ENCODE measurements around the gene TUBA1C.

The TUBA1C gene

GRCh38 chr12:49283541-49284429, 18.9 kb downstream of the TUBA1C start:
- Histone ChIP-seq H4K20me1 (ENCODE audit: low read depth, low read length) (no peaks in the 10 kb centered on the region), H3K36me3 (ENCODE audit: low read length) (no peaks in the 10 kb centered on the region), H2AFZ (ENCODE audit: low read depth, low read length, severe bottlenecking) (no peak overlapping the region), H3F3A (ENCODE audit: insufficient read depth) (no peaks in the 10 kb centered on the region), H3K9me3 (ENCODE audit: insufficient read depth, low read length) (no peaks in the 10 kb centered on the region), H3K4me3 (ENCODE audit: insufficient read depth, low read length, poor library complexity, severe bottlenecking) (no peak overlapping the region), H3K79me2 (ENCODE audit: insufficient read depth, low read length) (no peaks in the 10 kb centered on the region), H3K27ac (ENCODE audit: low read depth, low read length) (no peak overlapping the region), H3K9me2 (replicated peaks; ENCODE audit: insufficient read depth, low read length) (no peaks in the 10 kb centered on the region), H3K9ac (ENCODE audit: low read length) (no peak overlapping the region), H3K27me3 (ENCODE audit: low read length) (no peaks in the 10 kb centered on the region), H3K4me2 (ENCODE audit: low read depth, low read length, poor library complexity, severe bottlenecking) (no peak overlapping the region)
- no peak for TF ChIP-seq CTCF (IDR thresholded peaks at IDR 0.05; ENCODE audit: insufficient read depth, low read length, poor library complexity, severe bottlenecking)
- TF ChIP-seq EZH2phosphoT487 (conservative IDR thresholded peaks at IDR 0.05; ENCODE audit: low read length), result no peak

GRCh38 chr12:49284672-49285071, 19.8 kb downstream of the TUBA1C start:
- no peak overlapping the region for H3K4me2 ChIP-seq (ENCODE audit: low read depth, low read length, poor library complexity, severe bottlenecking)
- no peak for TF ChIP-seq EZH2phosphoT487 (conservative IDR thresholded peaks at IDR 0.05; ENCODE audit: low read length)
- TF ChIP-seq CTCF (IDR thresholded peaks at IDR 0.05; ENCODE audit: insufficient read depth, low read length, poor library complexity, severe bottlenecking), result no peak
- no peak overlapping the region for H3K27ac ChIP-seq (ENCODE audit: low read depth, low read length)
- no peaks in the 10 kb centered on the region for H3F3A ChIP-seq (ENCODE audit: insufficient read depth)
- H3K9ac ChIP-seq (ENCODE audit: low read length), result no peak overlapping the region
- H3K9me3 ChIP-seq (ENCODE audit: insufficient read depth, low read length), result no peaks in the 10 kb centered on the region
- H3K4me3 ChIP-seq (ENCODE audit: insufficient read depth, low read length, poor library complexity, severe bottlenecking), result no peak overlapping the region
- H2AFZ ChIP-seq (ENCODE audit: low read depth, low read length, severe bottlenecking), result no peak overlapping the region
- no peaks in the 10 kb centered on the region for H3K36me3 ChIP-seq (ENCODE audit: low read length)
- H3K27me3 ChIP-seq (ENCODE audit: low read length), result no peaks in the 10 kb centered on the region
- no peaks in the 10 kb centered on the region for H4K20me1 ChIP-seq (ENCODE audit: low read depth, low read length)
- no peaks in the 10 kb centered on the region for H3K79me2 ChIP-seq (ENCODE audit: insufficient read depth, low read length)
- no peaks in the 10 kb centered on the region for H3K9me2 ChIP-seq (replicated peaks; ENCODE audit: insufficient read depth, low read length)

- no peak overlapping the region for H3K9ac ChIP-seq (ENCODE audit: low read length)
- H3K4me2 ChIP-seq (ENCODE audit: low read depth, low read length, poor library complexity, severe bottlenecking), result no peak overlapping the region
- H3K27me3 ChIP-seq (ENCODE audit: low read length), result no peaks in the 10 kb centered on the region
- H3K36me3 ChIP-seq (ENCODE audit: low read length), result no peaks in the 10 kb centered on the region
- no peaks in the 10 kb centered on the region for H3K79me2 ChIP-seq (ENCODE audit: insufficient read depth, low read length)
- no peak for TF ChIP-seq EZH2phosphoT487 (conservative IDR thresholded peaks at IDR 0.05; ENCODE audit: low read length)
- TF ChIP-seq CTCF (IDR thresholded peaks at IDR 0.05; ENCODE audit: insufficient read depth, low read length, poor library complexity, severe bottlenecking), result no peak
- H3K9me2 ChIP-seq (replicated peaks; ENCODE audit: insufficient read depth, low read length), result no peaks in the 10 kb centered on the region
- H3K9me3 ChIP-seq (ENCODE audit: insufficient read depth, low read length), result no peaks in the 10 kb centered on the region
- no peak overlapping the region for H3K4me3 ChIP-seq (ENCODE audit: insufficient read depth, low read length, poor library complexity, severe bottlenecking)
- H2AFZ ChIP-seq (ENCODE audit: low read depth, low read length, severe bottlenecking), result no peak overlapping the region
- no peaks in the 10 kb centered on the region for H4K20me1 ChIP-seq (ENCODE audit: low read depth, low read length)
- no peak overlapping the region for H3K27ac ChIP-seq (ENCODE audit: low read depth, low read length)
- H3F3A ChIP-seq (ENCODE audit: insufficient read depth), result no peaks in the 10 kb centered on the region
Observed at GRCh38 chr12:49287876-49288275, 23.0 kb downstream of the TUBA1C start.
